Ramos (cell line): Measurements from ENCODE around the gene PLCB1.

Source experiments
- in situ Hi-C: fragments of 300-500 bp; cut with MboI; formaldehyde crosslinking; loops from one replicate; pipeline ENCODE4 v1.14.3; 2022; ENCODE audit warnings: low sequenced_read_pairs; ENCODE audit not compliant: unreplicated experiment

Gene PLCB1

GRCh38 chr20:8153281-8153908, 21.3 kb downstream of the PLCB1 start:
- in situ Hi-C loops, result loop anchor here (25.0 kb wide), 1 partner anchor 91 kb away; no protein-coding TSS in a partner anchor

GRCh38 chr20:8154638-8155037, 22.6 kb downstream of the PLCB1 start:
- in situ Hi-C loops, result loop anchor here (25.0 kb wide), 1 partner anchor 92 kb away; no protein-coding TSS in a partner anchor

DNA sequence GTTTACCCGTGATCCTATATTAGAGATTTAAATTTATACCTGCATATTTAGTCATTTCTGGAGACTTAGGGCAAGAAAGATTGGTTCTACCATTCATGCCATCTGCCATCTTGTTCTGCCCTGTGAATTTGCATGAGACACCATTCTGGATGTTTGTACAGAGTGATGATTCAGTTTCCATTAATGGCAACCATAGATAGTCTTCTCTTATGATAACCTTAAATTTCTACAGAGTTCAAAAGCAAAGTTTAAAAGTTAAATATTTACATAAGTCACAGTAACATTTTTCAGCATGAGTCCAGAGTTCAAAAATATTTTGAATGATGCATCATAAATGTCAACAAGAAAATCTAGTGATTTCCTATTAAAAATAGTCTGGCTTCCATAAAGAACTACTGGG, 23.2 kb downstream of the PLCB1 start:
- in situ Hi-C loops, result loop anchor here (25.0 kb wide), 1 partner anchor 93 kb away; no protein-coding TSS in a partner anchor

DNA sequence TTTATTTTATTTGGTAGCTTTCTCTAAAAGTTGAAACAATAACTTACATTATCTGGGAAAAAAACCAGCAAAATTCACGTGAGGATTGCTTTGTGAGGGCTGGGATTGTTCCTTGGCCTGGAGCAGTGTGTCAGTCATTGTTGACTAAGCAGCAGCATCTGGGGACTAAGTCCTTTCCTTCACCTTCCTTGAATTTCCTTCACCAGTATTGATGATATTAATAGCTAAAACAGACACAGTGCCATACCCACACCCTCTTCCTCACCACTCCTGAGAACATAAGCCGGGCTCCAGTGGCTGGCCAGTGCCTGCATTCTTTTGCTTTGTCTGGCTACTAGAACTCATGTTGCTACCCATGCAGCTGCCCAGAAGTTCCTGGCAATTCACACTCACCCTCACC, 23.7 kb downstream of the PLCB1 start:
- in situ Hi-C loops, result loop anchor here (25.0 kb wide), 1 partner anchor 94 kb away; no protein-coding TSS in a partner anchor

DNA sequence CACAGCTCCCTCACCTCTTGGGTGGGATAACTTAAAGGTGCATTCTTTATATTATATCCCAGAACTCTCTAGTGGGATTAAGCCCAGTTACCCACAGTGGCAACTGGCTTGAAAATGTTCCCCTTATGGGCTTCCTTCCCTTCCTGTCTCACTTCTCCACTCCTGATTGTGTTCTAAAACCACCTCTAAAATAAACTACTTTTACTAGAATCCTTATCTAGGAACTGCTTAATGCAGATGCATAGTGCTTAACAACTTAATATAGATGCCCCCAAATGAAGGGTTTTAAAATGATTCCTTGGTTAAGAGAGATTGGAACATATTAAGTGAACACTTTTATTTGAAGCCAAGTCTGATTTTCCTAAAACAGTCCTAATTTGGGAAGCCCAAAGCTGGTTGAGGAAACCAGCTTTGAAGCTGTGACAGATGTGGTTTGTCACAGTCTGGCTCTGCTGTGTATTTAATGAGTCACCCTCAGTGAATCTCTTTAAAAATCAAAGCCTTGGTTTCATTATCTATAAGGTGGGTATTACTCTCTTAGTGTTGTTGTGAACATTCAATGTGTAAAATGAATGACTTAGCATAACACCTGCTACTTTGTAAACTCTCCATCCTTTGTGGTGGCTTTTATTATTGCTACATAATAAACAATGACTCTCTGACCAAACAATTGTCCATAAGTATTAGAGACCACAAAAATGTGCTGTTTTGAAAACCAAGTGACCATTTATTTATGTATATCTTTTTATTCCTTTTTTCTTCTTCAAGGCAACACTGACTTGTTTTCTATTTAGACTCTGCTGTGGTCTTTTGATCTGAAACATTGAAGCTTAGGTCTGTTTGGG, 24.4 kb downstream of the PLCB1 start:
- in situ Hi-C loops, result loop anchor here (25.0 kb wide), 1 partner anchor 94 kb away; no protein-coding TSS in a partner anchor

DNA sequence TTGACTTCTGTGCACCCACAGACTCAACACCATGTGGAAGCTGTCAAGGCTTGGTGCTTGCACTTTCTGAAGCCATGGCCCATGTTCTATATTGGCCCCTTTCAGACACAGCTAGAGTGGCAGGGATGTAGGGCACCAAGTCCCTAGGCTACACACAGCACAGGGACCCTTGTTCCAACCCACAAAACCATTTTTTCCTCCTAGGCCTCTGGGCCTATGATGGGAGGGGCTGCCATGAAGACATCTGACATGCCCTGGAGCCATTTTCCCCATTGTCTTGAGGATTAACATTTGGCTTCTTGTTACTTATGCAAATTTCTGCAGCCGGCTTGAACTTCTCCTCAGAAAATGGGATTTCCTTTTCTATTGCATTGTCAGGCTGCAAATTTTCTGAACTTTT, 27.2 kb downstream of the PLCB1 start:
- in situ Hi-C loops, result loop anchor here (25.0 kb wide), 1 partner anchor 97 kb away; no protein-coding TSS in a partner anchor

DNA sequence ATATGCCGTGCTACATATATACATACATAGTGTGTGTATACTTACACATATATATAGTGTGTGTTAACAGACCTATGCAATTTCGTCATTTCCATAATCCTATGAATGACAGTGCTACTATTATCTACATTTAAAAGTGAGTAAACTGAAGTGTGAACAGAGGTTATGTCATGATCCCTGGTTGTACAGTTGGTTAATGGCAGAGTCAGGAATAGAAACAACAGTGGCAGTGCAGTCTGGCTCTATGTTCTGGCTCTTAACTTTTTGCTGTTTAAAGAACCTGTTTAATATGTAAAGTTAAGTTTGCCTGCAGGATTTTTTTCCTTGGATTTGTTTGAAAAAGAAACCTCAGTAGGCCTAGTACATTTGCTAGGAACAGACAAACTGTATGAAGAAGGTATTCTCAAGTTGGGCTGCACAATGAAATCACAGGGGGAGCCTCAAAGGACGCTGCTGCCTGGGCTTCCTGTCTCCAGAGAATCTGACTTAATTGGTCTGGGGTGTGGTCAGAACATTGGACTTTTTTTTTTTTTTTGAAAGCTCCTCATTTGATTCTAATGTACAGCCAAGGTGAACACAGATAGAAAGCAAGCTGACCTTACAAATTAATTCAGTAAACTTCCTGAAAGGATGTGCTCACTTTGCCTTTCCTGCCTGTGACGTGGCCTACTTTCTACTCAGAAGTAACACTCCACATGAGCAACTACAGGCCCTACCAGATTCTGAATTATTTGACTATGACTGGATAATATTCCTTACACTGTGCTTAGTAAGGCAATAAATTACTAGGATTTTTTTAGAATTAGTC, 29.4 kb downstream of the PLCB1 start:
- in situ Hi-C loops, result loop anchor here (25.0 kb wide), 1 partner anchor 99 kb away; no protein-coding TSS in a partner anchor

GRCh38 chr20:8162610-8163009, 30.5 kb downstream of the PLCB1 start:
- in situ Hi-C loops, result loop anchor here (25.0 kb wide), 1 partner anchor 100 kb away; no protein-coding TSS in a partner anchor

- in situ Hi-C loops, result loop anchor here (25.0 kb wide), 1 partner anchor 101 kb away; no protein-coding TSS in a partner anchor
These were observed 31.5 kb downstream of the PLCB1 start for GRCh38 chr20:8163543-8163942.

- in situ Hi-C loops, result loop anchor here (25.0 kb wide), 1 partner anchor 104 kb away; no protein-coding TSS in a partner anchor
These were observed 34.7 kb downstream of the PLCB1 start for GRCh38 chr20:8166730-8167129.

DNA sequence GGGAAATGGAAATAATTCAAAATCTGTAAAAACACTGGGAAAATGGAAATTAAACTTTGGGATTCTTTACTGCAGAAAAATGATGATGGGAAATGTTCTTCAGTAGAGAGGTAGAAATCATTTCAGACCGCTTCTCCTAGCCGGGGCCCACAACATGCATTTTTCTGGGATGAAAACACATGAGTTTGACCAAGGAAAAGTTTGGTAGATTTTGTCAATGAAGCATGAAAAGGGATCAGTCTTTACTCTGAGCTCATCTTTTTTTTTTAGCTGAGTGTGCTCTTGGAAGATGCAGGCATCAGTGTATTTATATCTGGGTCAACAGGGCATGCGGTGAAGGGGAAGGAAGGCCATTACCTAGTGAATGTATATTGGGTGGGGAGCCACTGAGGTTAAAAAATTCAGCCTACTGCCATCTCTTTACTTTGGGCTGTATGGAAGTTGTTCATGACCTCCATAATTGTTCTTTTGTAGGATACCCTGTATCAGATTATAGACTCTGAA, 36.8 kb downstream of the PLCB1 start:
- in situ Hi-C loops, result loop anchor here (25.0 kb wide), 1 partner anchor 107 kb away; no protein-coding TSS in a partner anchor

DNA sequence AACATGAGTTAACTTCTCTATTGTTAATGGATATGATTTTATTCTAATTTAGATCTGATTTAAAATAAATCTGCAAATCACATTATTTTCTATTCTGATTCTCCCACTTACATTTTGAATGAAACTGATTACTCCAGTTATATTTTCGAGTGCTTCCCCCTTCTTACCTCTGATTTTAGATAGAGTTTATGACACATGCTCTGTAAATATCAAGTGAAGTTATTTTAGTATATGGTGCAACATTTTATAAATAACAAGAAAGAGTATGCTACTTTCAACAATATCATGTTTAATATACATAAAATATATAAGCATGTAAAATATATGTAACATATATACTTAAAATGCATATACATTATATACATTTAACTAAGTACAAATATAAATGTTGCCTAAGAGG, 38.9 kb downstream of the PLCB1 start:
- in situ Hi-C loops, result loop anchor here (25.0 kb wide), 1 partner anchor 109 kb away; no protein-coding TSS in a partner anchor

GRCh38 chr20:8172191-8172590, 40.1 kb downstream of the PLCB1 start:
- in situ Hi-C loops, result loop anchor here (25.0 kb wide), 1 partner anchor 110 kb away; no protein-coding TSS in a partner anchor

GRCh38 chr20:8175741-8176675, 43.9 kb downstream of the PLCB1 start:
- in situ Hi-C loops, result no loop called here

GRCh38 chr20:8183526-8183925, 51.5 kb downstream of the PLCB1 start:
- in situ Hi-C loops, result no loop called here

DNA sequence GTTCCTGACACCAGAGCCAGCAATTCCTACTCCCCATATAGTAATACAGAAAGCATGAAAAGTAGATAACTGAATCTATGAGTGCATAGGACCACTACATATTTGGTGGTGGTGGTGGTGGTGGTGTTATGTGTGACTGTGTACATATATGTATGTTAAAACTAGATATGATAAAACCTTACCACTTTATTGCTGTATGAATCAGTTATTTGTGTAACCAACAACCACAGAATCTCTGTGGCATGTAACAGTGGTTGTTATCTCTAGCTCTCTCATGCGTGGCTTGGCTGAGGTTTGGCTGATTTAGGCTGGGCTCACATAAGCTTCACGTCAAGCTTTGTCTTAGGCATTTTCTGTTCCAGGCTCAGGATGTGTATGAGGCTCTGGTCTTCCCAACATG, 55.7 kb downstream of the PLCB1 start:
- in situ Hi-C loops, result no loop called here

DNA sequence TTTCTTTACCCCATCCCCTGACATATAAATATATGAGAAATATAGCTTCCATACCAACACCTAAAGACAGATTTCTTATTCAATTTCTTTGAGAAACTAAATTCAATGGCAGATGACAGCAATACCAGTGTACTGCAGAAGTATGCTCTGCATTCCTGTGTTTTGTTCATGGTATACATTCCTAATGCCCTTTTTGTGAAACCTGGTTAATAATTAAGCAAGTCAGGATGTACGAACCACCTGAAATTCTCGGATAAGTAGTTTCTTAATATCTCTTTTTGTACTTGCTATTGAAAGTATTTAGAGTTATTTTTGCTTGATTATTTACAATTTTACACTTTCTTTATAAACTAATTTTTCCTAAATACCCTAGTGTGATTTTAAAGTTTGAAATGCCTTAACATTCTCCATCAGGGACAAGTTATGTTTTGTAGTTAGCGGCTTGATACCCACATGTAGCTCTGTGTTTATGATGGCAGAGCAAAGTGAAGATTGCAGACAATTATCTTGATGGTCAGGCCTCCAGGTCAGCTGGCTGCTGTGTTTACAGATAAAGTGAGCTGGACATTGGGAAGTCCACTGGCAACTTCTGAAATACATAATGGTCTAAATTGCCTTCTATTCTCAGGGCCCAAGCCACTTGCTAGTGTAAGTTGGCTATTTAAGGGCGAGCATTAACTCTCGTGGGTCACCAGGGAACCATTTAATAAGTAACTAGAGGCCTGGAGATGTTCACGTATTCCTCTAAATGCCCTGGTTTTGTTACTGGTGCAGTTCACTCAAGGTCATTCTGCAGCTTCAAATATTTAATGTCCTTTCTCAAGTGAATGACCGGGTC, 58.2 kb downstream of the PLCB1 start:
- in situ Hi-C loops, result no loop called here

DNA sequence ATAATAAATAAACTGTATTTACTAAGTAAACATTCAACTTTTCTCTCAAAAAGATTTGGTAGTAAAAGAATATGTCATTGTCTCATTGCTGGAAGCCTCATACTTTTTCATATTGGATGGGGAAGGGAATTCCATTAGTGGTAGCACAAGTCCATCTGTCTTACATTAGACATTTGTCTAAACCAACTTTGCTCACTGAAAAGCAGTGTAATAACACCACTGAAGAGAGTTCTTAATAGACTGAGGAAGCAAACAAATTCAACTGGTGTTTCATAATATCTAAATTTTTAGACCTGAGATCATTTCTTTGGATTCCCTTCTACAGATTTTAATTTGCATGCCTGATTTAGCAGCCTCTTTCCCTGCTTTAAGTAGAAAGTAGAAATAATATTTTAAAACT, 62.7 kb downstream of the PLCB1 start:
- in situ Hi-C loops, result no loop called here
